ENCODE results near the gene CCR9.

The CCR9 gene

DNA sequence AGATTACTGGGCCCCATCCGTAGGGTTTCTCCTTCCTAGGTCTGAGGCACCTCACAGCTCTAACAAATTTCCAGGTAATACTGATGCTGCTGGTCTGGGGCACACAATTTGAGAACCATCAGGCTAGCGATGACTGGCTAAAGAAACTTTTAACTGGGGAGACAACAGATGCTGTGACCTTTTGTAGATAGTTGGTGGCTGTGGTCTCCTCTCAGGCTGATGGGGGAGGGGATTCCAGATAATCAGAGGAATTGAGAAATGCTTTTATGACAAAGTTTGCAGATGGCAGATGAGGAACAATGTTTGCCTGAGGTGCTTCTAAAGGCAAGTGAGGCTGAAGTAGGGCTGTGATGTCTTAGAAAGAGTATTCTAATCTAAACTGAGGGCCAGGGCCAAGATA is 13.8 kb upstream of the CCR9 start:
- in situ Hi-C loops (cut with HindIII; ENCODE audit: low sequenced_read_pairs), result no loop called here

DNA sequence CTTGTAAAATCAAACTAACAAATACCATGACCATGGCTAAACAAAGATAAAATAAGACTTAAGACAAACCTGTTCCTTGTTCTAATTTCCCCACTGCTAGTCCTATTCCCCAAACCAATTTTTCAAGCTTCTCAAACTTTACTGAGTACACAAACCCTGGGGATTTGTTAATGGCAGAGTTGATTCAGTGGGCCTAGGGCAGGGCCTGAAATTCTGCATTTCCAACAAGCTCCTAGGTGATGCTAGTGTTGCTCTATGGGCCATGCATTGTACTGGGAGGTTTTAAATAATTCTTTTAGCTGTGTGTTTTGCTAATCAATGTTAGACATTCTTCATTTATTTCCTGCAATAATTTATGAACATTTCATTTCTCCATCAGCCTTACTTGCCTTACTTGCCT is 13.3 kb upstream of the CCR9 start:
- in situ Hi-C loops (cut with HindIII; ENCODE audit: low sequenced_read_pairs), result no loop called here

DNA sequence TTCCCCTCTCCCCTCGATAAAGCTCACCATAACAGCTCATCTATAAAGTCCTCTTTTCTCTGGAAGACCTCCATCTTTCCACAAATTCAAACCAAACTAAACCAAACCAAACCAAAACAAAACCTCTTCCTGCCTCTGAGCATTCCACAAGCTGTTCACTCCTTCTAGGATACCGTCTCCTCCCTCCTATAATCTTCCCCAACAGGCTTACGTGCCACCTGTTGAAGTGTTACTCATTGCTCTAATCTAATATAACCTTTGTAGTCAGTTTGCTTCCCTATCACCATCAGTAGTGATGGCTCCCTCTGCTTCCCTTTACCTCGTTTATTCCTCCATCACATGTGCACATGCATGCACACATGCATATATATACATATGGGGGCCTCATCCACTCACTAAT is 12.7 kb upstream of the CCR9 start:
- in situ Hi-C loops (cut with HindIII; ENCODE audit: low sequenced_read_pairs), result no loop called here

DNA sequence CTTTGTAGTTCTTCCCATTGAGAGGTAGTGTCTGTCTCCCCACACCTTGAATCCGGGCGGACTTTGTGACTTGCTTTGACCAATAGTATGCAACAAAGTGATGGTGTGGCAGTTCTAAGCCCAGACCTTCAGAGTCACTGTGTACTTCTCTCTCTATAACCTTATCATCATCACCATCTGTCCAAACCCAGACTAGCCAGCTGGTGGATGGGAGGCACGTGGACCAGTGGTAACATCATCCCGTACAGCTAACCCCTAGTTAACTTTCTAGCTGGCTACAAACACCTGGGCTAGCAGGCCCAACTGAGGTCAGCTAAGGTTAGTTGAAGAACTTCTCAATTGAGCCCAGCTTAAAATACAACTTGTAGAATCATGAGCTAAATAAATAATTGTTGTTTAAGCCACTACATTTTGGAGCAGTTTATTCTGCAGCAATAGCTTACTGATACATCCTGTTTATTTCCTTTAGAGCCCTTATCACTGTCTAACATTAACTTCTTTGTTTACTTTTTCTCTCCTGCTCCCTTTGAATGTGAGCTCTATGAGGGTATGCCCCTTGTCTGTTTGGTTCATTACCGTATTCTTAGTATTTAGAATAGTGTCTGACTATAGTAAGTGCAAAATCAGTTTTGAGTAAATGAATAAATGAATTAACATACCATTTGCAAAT is 11.5 kb upstream of the CCR9 start:
- in situ Hi-C loops (cut with HindIII; ENCODE audit: low sequenced_read_pairs), result no loop called here

DNA sequence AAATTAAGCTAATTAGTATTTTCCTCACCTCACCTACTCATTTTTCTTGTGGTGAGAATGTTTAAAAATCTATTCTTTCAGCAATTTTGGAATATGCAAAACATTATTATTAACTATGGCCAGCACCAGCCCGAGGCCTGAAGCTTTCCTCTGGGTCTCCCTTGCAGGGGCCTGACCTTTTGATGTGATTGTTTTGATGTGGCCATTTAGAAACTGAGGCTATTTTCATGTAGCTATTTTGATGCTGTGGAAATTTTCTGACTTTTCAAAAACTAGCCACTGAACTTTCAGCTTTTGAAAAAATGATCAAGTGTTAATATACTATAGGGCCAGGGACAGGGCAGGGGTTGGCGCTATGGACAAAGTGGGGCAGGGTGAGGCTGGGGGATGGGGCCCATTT is 8.2 kb upstream of the CCR9 start:
- in situ Hi-C loops (cut with HindIII; ENCODE audit: low sequenced_read_pairs), result no loop called here

DNA sequence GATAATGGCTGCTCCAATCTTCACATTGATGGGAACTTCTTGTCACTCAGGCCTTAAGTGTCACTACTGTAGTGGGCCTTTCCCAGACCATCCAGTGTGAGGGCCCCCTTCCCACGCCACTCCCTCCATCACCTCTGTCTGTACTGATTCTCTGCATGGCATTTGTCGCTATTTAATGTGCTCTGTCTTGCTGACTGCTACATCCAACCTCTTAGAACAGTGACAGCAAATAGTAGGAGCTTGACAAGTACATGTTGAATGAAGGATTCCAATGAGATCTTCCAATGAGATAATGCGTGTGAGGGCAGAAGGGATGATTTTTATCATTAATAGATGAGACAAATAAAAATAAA is 5.6 kb upstream of the CCR9 start:
- in situ Hi-C loops (cut with HindIII; ENCODE audit: low sequenced_read_pairs), result no loop called here

DNA sequence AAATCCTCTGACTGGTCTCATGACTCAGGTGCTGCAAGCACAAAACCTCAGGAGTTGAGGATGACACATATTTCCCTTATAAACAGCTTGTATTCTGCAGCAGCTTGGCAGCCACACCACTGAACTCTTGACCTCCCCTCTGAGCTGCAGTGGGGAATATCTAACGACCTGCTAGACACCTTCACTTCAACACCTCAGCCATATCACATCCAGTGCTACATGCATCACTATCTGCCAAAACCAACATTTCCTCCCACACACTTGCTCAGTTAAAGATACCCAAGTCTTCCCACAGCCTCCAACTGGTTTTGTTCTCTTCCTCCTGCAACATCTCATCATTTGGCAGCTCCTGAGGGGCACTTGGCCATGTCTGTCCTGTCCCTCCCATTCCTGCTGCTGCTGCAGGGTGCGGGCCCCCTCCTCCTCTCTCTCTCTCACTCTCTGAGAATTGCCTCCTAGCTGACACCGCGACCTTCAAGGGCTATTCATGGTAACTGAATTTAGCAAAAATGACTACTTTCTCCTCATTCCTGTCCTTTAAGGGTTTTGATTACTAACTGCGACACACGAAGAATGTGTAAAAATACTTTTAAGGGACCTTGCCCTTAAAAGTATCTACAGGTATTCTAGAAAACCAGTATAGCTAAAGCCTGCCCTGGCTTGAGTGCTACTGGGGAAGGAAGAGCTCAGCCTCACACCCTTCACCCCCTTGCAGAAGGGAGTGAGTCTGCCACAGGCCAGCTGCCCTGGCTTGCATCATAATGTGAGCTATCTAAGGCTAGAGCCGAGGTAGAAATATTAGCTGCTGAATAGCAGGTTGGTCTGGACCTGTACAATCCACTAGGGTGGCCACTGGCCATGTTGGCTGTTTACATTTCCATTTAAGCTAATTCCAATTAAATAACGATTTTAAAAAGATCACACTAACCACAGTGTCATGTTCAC is 5.0 kb upstream of the CCR9 start:
- in situ Hi-C loops (cut with HindIII; ENCODE audit: low sequenced_read_pairs), result no loop called here

DNA sequence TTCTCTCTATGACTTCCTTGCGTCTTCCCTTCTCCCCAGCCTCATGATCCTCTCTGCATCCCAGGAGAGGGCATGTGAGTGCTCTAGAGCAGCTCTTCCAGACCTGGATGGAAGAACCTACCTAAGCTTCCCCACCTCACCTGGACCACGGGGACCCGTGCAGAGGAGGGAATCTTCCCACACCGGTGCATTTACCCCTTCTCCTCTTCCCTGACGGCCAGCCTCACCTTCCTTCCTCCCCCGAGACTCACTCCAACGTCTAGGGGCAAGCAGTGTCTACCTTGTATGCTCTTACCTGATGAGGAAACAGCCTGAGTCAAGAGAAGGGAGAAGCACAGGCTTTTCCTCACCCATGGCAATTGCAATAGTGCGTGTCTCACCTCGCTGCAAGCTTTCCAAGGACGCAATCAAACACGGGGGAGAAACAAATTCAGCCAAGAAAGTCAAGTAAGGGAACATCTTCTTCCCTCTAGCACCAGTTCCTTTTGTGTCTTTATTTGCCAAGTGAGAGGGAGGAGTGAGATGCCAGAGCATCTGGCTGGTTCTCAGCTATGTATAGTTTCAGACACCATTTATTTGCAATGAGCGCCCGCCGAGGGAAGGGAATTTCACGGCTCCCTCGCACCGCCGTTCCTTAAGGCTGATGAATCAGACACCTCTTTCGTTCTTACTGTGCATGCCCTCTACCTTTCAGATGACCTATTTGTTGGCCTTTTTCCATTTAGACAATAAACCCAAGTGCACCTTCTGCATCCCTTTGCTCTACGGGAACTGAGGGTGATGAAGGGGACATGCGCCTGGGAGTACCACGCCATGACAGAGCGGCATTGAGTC is 1.8 kb upstream of the CCR9 start:
- in situ Hi-C loops (cut with HindIII; ENCODE audit: low sequenced_read_pairs), result no loop called here

DNA sequence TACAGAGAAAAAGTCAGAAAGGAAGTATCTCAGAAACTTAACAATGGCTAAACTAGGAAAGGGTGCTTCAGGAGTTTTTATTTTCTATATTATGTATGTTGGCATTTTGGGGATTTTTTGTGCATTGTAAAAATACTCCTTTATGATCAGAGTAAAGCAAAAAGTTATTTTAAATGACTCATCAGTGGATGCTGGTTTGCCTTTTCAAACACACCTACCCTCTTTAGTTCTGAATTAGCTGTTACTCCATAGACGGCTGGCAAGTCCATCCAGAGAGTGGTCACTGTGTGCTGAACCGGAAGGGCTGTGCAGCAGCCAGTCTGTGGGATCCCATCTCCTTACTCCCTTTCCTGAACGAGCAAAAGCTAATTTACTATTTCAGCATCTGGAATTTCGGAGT is 942 bp downstream of the CCR9 start:
- in situ Hi-C loops (cut with HindIII; ENCODE audit: low sequenced_read_pairs), result no loop called here

DNA sequence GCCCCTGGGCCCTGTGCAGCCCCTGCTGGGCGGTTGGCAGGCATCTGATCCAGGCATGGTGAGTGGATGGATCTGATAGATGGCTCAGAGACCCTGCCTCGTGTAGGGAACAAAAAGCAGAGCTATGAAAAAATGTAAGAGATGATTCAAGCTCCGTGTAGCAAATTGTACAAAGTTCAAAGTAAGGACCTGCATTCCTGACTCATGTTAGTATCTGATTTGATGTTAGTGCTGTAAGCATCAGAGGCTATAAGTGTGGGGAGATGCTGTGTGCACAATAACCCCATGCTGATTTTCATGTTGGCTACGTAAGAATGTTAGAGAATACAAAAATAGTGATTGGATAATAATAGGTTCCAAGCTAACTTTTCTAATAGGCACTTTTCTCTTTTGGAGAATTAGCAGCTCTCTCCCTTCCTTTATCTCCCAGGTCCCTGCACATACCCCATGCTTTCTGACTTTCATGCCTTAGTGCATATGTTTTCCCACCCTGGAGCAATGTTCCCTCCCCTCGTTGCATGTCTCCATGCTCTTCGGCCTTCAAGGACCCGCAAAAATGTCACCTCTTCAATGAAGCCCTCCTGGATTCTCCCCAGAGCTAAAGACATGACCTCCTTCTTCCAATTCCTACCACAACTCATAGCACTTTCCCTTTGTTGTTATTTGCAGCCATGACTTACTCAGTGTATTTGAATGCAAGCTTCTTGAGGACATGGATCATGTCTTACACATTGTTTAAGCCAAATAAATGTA is 1.6 kb downstream of the CCR9 start:
- in situ Hi-C loops (cut with HindIII; ENCODE audit: low sequenced_read_pairs), result no loop called here

DNA sequence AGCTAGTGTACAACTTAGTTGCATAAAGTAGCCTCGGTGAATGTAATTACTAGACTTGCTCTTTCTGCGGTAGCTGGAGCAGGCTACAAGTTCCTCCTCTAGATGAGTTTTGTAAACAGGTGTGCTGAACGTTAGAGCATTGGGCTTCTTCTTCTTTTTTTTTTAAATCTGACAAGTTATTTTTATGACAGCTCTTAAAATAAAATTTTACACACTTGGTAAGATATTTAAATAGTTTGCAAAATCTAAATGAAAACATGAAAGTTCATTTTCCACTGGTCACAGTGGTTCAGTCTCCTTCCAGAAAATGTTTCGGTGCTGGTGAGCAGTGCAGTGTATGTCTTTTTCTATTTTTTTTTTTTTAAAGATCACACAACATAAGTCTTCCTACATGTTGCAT is 3.0 kb downstream of the CCR9 start:
- in situ Hi-C loops (cut with HindIII; ENCODE audit: low sequenced_read_pairs), result no loop called here

DNA sequence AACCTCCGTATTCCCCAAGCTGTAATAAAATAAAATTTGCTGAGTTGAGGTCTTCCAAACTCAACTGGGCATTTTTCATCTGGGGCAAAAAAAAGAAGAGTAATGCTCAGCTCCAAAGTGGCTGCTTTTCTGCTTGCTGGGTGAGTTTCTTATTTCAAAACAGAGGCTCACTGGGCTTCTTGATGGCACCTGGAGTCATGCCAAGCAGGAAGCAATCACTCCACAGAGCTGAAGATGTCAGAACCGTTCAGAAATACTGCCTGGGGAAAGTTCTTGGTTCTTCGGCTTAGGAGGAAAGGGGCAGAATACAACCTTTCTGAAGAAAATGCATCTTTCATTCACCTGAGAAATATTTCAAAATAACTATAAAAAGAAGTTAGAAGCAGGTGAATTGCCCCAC is 4.1 kb downstream of the CCR9 start:
- in situ Hi-C loops (cut with HindIII; ENCODE audit: low sequenced_read_pairs), result no loop called here

DNA sequence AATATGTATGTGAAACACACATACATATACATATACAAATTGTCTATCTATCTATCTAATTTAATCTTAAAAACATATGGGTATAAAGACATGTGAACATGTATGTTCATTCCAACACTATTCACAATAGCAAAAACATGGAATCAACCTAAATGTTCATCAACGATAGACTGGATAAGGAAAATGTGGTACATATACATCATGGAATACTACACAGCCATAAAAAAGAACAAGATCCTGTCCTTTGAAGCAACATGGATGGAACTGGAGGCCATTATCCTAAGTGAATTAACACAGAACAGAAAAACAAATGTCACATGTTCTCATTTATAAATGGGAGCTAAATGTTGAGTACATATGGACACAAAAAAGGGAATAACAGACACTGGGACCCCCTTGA is 5.8 kb downstream of the CCR9 start:
- in situ Hi-C loops (cut with HindIII; ENCODE audit: low sequenced_read_pairs), result no loop called here

DNA sequence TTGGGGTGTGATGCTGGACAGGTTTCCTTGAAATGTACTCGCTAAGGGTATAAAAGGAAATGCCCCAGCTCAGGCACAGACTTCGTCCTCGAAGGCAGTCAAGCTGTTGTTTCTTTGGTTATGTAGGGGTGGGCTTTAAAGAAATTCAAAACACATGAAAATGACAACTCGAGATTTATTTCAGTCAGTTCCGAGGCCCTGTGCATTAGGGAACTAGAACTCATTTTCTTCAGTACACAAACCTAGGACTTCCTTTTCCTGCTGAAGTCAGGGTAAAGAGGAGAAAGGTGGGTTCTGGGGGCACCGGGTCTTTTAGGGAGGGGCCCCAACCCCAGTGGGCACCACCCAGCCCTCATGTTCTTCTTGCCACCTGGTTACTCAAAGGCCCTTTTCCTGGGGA is 7.7 kb downstream of the CCR9 start:
- in situ Hi-C loops (cut with HindIII; ENCODE audit: low sequenced_read_pairs), result no loop called here

DNA sequence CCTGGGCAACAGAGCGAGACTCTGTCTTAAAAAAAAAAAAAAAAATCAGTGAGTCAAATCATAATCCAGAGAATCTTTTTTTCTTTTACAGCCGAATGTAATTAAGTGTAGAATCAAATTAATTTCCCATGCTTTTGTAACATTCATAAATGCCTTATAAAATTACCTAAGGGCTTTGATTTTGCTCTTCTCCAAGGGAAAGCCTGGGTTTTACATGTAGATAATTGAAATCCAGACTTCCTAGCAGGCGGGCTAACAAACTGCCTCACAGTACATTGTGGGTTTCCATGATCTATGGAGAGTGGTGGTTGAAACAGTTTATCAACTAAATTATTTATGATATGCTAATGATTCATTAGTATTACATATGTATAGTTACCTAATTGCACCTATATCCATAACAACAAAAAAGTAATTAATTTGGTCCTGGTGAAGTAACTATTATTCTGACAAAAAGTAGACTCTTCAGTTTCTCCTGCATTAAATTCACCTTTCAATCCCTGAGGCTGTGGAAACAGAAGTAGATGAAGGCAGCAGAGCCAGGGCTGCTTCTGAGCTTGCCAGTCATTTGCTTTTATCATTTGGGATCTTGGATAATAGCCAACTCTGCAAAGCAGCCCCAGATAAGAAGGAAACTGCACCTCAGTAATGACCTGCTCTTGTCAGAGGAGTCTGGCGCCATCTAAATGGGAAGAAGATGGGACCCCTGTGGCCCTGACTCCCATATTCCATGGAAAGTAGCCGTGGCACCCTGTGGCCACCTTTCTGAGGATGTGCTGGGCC is 9.5 kb downstream of the CCR9 start:
- in situ Hi-C loops (cut with HindIII; ENCODE audit: low sequenced_read_pairs), result no loop called here

DNA sequence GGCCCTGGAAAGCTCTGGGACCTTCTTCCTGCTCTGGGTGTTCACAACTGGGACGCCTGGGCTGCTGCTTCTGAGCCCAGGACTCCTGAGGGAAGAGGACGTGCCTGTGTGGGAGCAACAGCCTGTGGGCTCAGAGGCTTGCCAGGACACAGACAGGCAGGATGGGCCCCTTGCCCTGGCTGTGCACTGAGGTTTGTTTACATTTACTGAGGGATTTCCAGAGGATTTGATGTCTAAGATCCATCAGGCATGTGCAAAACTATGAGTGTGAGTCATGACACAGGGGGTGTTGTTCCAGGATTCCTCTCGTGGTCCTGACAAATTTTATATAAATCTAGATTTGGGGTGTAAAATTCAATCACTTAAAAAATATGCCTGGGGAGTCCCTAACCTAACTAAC is 10.6 kb downstream of the CCR9 start:
- in situ Hi-C loops (cut with HindIII; ENCODE audit: low sequenced_read_pairs), result no loop called here

DNA sequence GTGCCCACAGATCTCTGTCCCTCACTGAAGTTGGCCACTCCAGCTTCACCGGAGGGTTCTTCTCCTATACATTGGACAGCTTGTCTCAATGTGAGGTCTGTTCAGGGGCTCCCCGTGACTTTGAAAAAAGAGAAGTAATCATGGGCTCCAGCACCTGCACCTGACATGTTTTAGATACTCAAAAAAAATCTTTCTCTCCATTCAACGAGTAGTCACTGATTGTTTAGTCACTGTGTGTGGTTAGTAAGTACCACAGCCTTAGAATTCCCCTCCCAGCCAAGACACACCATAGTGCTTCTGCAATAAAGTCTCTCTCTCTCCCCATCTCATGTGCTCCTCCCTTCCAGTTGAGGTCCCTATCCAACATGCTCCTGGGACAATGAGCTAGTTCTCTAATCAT is 18.6 kb downstream of the CCR9 start:
- in situ Hi-C loops (cut with HindIII; ENCODE audit: low sequenced_read_pairs), result no loop called here

DNA sequence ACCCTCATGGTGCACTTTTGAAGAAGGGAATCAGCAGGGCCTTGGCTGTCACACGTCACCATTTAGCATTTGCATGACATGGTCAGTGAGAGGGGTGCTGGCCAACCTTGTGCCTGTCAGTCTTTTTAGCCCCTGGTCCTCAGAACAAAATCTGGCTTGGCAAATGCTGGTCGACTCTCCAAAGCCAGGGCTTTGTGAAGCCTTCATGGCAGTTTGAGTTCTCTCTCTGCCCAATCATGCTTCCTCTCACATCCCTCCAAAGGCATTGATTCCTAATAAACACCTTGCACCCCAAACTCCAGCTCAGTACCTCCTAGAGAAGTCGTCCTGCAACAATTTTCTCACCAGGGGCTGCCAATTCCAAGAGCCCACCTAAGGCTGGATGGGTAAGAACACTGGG is 19.4 kb downstream of the CCR9 start:
- in situ Hi-C loops (cut with HindIII; ENCODE audit: low sequenced_read_pairs), result no loop called here

DNA sequence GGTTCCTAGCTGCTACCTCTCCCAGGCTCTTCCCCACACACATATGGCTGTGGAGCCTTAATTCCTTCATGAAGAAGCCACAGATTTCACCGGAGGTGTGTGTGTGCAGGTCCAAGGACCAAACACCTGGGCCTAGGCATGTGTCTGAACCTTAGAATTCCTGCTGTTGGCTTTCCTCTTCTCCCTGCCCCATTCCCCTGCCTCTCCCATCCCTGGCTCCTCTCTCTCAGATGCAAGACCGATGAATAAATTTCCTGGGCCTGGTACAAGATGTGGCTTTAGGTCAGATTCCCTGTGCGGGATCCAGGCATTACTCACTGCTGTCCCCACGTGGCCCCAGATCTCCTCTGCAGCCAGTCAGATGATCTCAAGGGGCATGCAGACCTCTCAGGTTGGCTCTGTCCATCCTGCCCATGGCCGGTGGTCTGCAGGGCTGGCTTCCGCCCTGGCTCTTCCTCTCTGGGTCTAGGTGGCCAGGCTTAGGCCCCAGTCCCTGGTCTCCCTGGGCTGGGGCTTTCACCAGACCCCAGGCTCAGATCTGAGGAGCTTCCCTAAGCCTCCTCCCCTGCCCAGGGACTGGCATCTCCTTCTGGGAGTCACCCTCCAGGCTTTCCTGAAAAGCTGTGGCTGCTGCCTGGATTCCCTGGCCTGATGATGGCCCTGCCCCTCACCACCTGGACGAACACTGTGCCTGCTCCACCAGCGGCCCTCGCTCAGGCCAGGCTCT is 20.5 kb downstream of the CCR9 start:
- in situ Hi-C loops (cut with HindIII; ENCODE audit: low sequenced_read_pairs), result no loop called here
